Heart left ventricle (tissue), 16 donors: ENCODE data around the gene FAR2. TPM values are rescaled to one million over a fixed set of nuclear protein-coding genes. Genes with fewer than 3 reads are reported as not detected.
"Not testable (repeated sequence)": the region's sequence is repeated elsewhere in the genome, so short reads cannot be mapped to it uniquely, and the experiment has no call there.

Source experiments
- ATAC-seq, 4 donors: fragments of 200-7000 bp; cut with Tn5 transposase; one replicate each; pipeline ENCODE4 v1.9.1; 2020 to 2022; ENCODE audit warnings: moderate library complexity in 4 of 4, mild to moderate bottlenecking in 3 of 4, moderate number of reproducible peaks in 1 of 4
- DNase-seq, 5 donors: peaks; one replicate each; pipeline ENCODE4 v3.0.0-alpha.2; 2020
- H3K27ac ChIP-seq, 12 donors: fragments of 200-600 bp; sonication (generic) in 4 of 12; one replicate each; pipeline versions ENCODE4 v1.5.0 to v1.8.0; 2016 to 2022; ENCODE audit warnings: mild to moderate bottlenecking in 2 of 12
- H3K27me3 ChIP-seq, 9 donors: fragments of 200-600 bp; sonication (generic) in 2 of 9; one replicate each; pipeline versions ENCODE4 v1.5.1 to v1.8.0; 2016 to 2022; ENCODE audit warnings: mild to moderate bottlenecking in 3 of 9
- H3K36me3 ChIP-seq, 9 donors: fragments of 200-600 bp; sonication (generic) in 2 of 9; one replicate each; pipeline versions ENCODE4 v1.5.0 to v1.8.0; 2018 to 2022; ENCODE audit warnings: mild to moderate bottlenecking in 2 of 9
- H3K4me1 ChIP-seq, 12 donors: fragments of 200-600 bp; sonication (generic) in 4 of 12; one replicate each; pipeline versions ENCODE4 v1.5.0 to v1.8.0; 2016 to 2022; ENCODE audit warnings: mild to moderate bottlenecking in 3 of 12
- H3K4me3 ChIP-seq, 12 donors: fragments of 200-600 bp; sonication (generic) in 4 of 12; one replicate each; pipeline versions ENCODE4 v1.5.0 to v1.8.0; 2017 to 2022; ENCODE audit warnings: mild to moderate bottlenecking in 9 of 12, moderate library complexity in 4 of 12
- H3K9me3 ChIP-seq, 12 donors: fragments of 200-600 bp; sonication (generic) in 4 of 12; one replicate each; pipeline versions ENCODE4 v1.5.0 to v1.8.0; 2016 to 2022; ENCODE audit warnings: mild to moderate bottlenecking in 1 of 12
- POLR2A ChIP-seq, 2 donors: fragments of 450-650 bp; IDR thresholded peaks; one replicate each; pipeline ENCODE4 v1.6.1; 2017; ENCODE audit warnings: antibody characterized with exemption in 2 of 2, mild to moderate bottlenecking in 2 of 2, moderate library complexity in 2 of 2
- WGBS, 4 donors: extraction: QIAGEN DNeasy Blood & Tissue Kit in 2 of 4; methylation state at CpG; one replicate each; pipeline versions ENCODE4 v1.1.5 to v1.1.7; 2013 to 2018; 5-methylcytosine and 5-hydroxymethylcytosine counted together
- intact Hi-C, 10 donors: fragments of 100-400 bp; cut with DNase I; formaldehyde crosslinking; loops; one replicate each; pipeline versions ENCODE4 v1.11.1 to v1.14.2; 2022
- polyA plus RNA-seq, 2 donors: library from polyadenylated mRNA; stranded (reverse); fragments of 200-250 nt; gene quantifications; one replicate each; pipeline ENCODE4 v1.2.3, GENCODE V29; 2013
- total RNA-seq, 9 donors: library from RNA; depleted of rRNA in 2 of 9; stranded (reverse); fragments of >200 nt in 2 of 9; fragmentation: NEBNext Ultra II Directional in 3 of 9; extraction: Animal tissue kit (Norgen Biotek cat#: 25700) in 3 of 9; gene quantifications; one replicate each; pipeline versions ENCODE4 v1.1.0 to v1.2.4, GENCODE V29; 2016 to 2023
- TF ChIP-seq, protein P1 (sequence below), 12 donors: fragments of 200-600 bp; sonication (generic) in 4 of 12; IDR thresholded peaks; one replicate each; pipeline versions ENCODE4 v1.5.0 to v1.8.0; 2018 to 2022; ENCODE audit warnings: antibody characterized with exemption in 12 of 12, mild to moderate bottlenecking in 5 of 12
- donor health status: ischemic (EF 13 %, LVEDD 7.1; RV severe dilation, severe dysfunction).
- donor health status: healthy with polysubstance abuse.
- donor health status: DM: no; HTN: yes; CAD: no.
- donor health status: DM: no; HTN: no; CAD: no.
- donor health status: ischemic (EF 25% LVEDD 6.9; RV normal size, moderate dysfunction).
- donor health status: ischemic (EF 25% LVEDD 5.7; RV mildly dilated, moderate dysfunction).
- donor health status: healthy.
- donor health status: DM: yes; HTN: yes; CAD: no.
- donor health status: ischemic (EF 35%, LVEDD 5.7; RV mildly dilated, moderate dysfunction).
- donor health status: nonischemic (EF 11% LVEDD 7.7; RV severe dilation, severe dysfunction).
- donor health status: DM: yes; HTN: yes; CAD: no.
- donor health status: PGD.
- donor health status: ischemic (EF 29% LVEDD 5.4; RV normal size, mild dysfunction).
- donor health status: nonischemic (EF 23%, LVEDD 6.1; RV moderate dilation, normal function).

FAR2 gene
- total and polyA plus RNA-seq, 11 donors: 1.1 to 11.6 (median 3.0) TPM

DNA sequence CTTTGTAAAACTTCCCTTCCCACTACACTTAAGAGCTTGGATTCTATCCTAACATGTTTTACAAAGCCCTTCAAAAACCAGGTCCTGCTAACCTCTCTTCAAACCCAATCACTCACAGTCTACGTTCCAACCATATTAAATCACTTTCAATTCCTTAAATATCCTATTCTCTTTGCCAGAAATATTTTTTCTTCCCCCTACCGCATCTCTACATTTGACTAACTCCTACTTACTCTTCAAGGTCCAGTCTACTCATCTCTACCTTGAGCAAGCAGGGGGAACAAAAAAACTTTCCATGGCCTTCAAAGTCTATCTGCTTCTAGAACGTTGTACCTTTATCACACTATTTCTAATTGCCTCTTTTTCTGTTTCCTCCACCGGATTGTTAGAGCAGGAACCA is 225.8 kb downstream of the FAR2 start:
- 71 to 79% (median 76%) methylated on average over 4 of the region's 4 CpGs for WGBS, 4 donors
- intact Hi-C loops: no loop called here
- TF ChIP-seq, protein P1, sequence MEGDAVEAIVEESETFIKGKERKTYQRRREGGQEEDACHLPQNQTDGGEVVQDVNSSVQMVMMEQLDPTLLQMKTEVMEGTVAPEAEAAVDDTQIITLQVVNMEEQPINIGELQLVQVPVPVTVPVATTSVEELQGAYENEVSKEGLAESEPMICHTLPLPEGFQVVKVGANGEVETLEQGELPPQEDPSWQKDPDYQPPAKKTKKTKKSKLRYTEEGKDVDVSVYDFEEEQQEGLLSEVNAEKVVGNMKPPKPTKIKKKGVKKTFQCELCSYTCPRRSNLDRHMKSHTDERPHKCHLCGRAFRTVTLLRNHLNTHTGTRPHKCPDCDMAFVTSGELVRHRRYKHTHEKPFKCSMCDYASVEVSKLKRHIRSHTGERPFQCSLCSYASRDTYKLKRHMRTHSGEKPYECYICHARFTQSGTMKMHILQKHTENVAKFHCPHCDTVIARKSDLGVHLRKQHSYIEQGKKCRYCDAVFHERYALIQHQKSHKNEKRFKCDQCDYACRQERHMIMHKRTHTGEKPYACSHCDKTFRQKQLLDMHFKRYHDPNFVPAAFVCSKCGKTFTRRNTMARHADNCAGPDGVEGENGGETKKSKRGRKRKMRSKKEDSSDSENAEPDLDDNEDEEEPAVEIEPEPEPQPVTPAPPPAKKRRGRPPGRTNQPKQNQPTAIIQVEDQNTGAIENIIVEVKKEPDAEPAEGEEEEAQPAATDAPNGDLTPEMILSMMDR (IDR thresholded peaks at IDR 0.05): no peak
- no peak for TF ChIP-seq POLR2A (IDR thresholded peaks at IDR 0.05)
- Histone ChIP-seq H3K27ac (no peak overlapping the region), H3K4me3 (no peak overlapping the region), H3K36me3 (peaks cover 0 to 34% (median 16%) of the 10 kb centered on the region in 9 donors), H3K4me1 (peaks cover 0 to 24% (median 9%) of the 10 kb centered on the region in 12 donors), H3K9me3 (no peaks in the 10 kb centered on the region), H3K27me3 (no peaks in the 10 kb centered on the region)
- DNase-seq (no peak), ATAC-seq (no peak)

DNA sequence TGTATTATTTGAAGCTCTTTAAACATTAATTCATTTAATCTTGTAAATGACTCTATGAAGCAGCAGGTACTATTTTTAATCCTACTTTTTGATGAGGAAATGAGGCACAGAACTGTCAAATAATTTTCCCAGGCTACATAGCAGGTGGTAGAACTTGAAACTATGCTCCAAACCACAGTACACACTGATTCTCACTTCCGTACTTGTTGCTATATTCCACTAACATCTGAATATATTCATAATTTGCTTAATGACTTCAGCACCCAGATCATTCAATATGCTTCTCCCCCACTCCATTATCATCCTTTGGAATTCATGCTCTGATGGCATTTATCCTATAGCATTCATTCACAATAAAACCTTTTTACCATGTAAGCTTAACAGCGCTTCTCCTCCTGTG is 227.0 kb downstream of the FAR2 start:
- Histone ChIP-seq H3K27ac (no peak overlapping the region), H3K9me3 (no peaks in the 10 kb centered on the region), H3K4me1 (peaks cover 0 to 28% (median 13%) of the 10 kb centered on the region in 12 donors), H3K27me3 (no peaks in the 10 kb centered on the region), H3K36me3 (peaks cover 0 to 22% (median 4%) of the 10 kb centered on the region in 9 donors), H3K4me3 (no peak overlapping the region)
- intact Hi-C loops: no loop called here
- WGBS, 4 donors: 93 to 99% (median 96%) methylated on average over 2 of the region's 2 CpGs
- TF ChIP-seq POLR2A (IDR thresholded peaks at IDR 0.05): no peak
- TF ChIP-seq, protein P1 (IDR thresholded peaks at IDR 0.05): no peak
- DNase-seq (no peak), ATAC-seq (no peak)

DNA sequence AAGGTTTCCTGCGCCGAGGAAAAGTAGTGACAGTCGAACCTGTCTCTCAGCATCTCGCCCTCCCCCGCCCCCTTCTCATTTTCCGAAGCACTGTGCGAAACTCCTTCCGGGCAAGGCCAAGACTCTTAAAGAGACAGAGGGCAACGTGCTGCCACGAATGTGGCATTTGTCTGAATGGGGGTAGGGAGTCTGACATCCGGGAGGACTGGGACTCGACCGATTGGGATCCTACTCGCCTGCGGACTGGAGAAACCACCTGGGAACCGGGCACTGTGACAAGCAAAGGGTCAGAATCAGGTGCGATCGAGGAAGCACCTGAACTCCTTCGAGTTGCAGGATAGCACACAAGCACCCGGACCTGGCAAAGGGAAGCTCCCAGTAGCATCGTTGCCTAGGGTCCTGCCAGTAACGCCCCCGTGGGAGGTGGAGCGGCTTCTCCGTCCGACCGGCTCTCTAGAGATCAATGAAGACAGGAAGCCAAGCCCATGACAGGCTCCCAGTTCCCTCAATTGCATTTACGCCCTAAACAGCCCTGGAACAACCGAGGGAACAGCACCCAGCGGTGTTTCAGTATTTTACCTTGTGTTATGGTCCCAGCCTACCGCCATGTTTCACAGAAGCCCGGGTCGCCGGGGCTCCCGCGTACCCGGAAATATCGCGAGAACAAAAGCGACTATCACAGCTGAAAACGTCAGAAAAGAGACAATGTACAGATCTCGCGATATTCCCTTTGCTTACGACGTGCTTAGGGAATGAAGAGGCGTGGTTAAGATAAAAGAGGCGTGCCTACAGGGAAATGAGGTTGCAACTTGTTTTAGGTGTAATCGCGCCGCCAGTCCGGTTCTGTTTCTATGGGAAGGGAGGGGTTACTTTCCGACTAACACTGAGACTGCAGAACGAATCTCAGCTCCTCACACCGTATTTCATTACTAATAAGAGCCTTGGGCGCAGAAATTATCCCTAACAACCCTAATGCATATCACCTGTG is 231.8 kb downstream of the FAR2 start, which contains the start of gene ERGIC2:
Gene ERGIC2 (minus strand): TSS at position 637 of the 988 bp plus-strand sequence. CDS start 9,539 bp downstream, outside the sequence.
- 0 to 1% (median 0%) methylated on average over 42 to 55 of the region's 55 CpGs for WGBS, 4 donors
- Histone ChIP-seq H3K9me3 (no peaks in the 10 kb centered on the region), H3K27ac (peak within 1 kb of the TSS; percentile 39 to 93 (median 82)), H3K27me3 (no peaks in the 10 kb centered on the region), H3K4me1 (peaks cover 0 to 21% (median 14%) of the 10 kb centered on the region in 12 donors), H3K4me3 (peak within 1 kb of the TSS; percentile 66 to 99 (median 84)), H3K36me3 (peaks cover 0 to 17% (median 0%) of the 10 kb centered on the region in 9 donors)
- DNase-seq (peak; percentile 90 to 93 (median 91)), ATAC-seq (peak; percentile 98 to 99 (median 98))
- intact Hi-C loops: loop anchor here in 1 of 10 donors (10.0 kb wide), 1 partner anchor 1314 kb away; the partner anchor contains the start of gene IPO8
- no peak for TF ChIP-seq POLR2A (IDR thresholded peaks at IDR 0.05)
- TF ChIP-seq, protein P1 (IDR thresholded peaks at IDR 0.05): no peak

DNA sequence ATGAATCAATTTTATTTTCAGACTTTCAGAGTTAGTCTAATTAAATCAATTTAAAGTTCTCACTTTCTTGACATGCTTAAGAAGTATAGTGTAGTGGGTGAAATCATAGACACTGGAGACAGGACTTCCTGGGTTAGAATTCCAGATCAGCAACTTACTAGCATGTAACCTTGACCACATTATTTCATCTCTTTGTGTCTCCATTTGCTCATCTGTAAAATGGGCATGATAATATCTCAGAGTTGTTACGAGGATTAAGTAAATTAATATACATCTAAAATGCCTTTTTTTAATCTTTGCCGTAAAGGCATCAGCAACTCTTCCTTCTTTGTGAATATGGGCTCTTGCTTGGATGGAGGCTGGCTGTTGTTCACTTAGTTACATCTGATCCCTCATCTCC is 233.2 kb downstream of the FAR2 start:
- 95 to 100% (median 100%) methylated on average over 2 of the region's 2 CpGs for WGBS, 4 donors
- H3K4me3 ChIP-seq: no peak overlapping the region
- H3K36me3 ChIP-seq: peaks cover 0 to 12% (median 0%) of the 10 kb centered on the region in 9 donors
- peaks cover 0 to 21% (median 14%) of the 10 kb centered on the region in 12 donors for H3K4me1 ChIP-seq
- DNase-seq (no peak), ATAC-seq (no peak)
- H3K27me3 ChIP-seq: no peaks in the 10 kb centered on the region
- H3K9me3 ChIP-seq: no peaks in the 10 kb centered on the region
- H3K27ac ChIP-seq: no peak overlapping the region
- TF ChIP-seq POLR2A (IDR thresholded peaks at IDR 0.05): no peak
- TF ChIP-seq, protein P1 (IDR thresholded peaks at IDR 0.05): no peak
- intact Hi-C loops: loop anchor here in 1 of 10 donors (10.0 kb wide), 1 partner anchor 1313 kb away; the partner anchor contains the start of gene IPO8

DNA sequence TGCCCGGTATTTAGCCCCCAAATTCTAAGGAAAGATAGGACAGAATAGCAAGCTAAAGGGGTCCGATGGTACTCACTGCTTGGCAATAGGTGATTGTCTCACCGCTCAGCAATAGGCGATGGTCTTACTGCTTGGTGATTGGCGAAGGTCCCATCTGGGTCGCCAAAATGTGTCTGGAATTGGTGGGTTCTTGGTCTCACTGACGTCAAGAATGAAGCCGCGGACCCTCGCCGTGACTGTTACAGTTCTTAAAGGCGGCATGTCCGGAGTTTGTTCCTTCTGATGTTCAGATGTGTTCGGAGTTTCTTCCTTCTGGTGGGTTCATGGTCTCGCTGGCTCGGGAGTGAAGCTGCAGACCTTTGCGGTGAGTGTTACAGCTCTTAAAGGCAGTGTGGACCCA is 236.1 kb downstream of the FAR2 start:
- not testable (repeated sequence) for H3K4me1 ChIP-seq, H3K9me3 ChIP-seq, H3K27me3 ChIP-seq, H3K36me3 ChIP-seq, H3K4me3 ChIP-seq, H3K27ac ChIP-seq, ATAC-seq
- 91 to 95% (median 94%) methylated on average over 15 to 17 of the region's 17 CpGs for WGBS, 4 donors
- intact Hi-C loops: loop anchor here in 1 of 10 donors (10.0 kb wide), 1 partner anchor 1310 kb away; the partner anchor contains the start of gene IPO8
- DNase-seq: peak in 1 of 5 donors; percentile 55
